Superior temporal gyrus (tissue), 1 donor: ENCODE measurements around the gene RYR2.
"Not testable (repeated sequence)": the region's sequence is repeated elsewhere in the genome, so short reads cannot be mapped to it uniquely, and the experiment has no call there.

Source experiments
- DNase-seq: peaks from one replicate; pipeline ENCODE4 v3.0.0-alpha.2; 2016; ENCODE audit errors: extremely low spot score

The RYR2 gene

DNA sequence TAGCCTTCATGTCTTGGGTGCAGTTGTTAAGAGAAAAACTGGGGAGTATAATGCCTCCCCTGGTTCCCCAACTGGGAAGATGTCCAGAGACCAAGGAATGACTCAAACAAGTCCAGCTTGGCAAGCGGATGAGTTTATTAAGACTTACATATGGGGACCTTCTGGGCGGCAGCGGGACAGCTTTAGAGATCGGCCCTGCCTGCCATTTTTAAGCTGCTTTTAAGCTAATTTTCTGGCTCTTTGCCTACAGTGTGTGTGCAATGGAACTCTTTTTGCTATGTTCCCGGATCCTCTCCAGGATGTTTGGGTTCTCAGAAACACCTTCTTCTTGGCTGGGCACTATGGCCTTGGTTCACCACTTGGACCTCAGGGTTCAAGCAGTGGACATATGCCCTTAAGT, 99.5 kb downstream of the RYR2 start:
- DNase-seq = no peak

DNA sequence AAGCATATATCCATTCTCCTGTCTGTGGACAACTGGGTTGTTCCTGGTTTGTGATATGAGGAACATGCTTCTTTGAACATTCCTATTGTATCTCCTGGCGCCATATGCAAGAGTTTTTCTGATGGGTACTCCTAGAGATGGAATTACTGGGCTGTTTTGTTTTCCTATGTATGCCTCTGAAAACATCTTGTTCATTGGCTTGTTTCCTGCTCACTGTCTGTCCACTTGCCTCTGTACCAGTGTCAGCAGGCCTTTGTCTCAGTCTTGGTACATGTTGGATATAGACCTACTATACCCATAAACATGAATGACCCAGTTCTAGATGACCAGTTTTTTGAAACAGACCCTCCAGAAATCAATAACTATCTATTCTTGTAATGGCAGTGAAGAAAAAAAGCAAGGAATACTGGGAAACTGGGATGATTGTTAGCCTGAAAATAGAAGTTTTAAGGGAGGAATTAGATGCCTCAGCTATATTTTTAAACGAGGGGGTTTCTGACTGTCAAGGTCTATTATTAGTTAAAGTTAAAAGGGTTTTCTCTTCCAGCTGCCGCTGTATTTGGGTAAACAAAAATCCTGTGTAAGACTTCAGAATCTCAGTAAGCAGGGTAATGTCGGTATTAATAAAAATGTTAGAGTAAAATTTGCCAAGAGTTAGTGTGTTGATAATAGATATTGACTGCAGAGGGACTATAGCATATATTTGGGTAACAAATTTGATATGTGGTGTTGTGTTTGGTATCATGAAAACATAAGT, 103.6 kb downstream of the RYR2 start:
- no peak for DNase-seq

DNA sequence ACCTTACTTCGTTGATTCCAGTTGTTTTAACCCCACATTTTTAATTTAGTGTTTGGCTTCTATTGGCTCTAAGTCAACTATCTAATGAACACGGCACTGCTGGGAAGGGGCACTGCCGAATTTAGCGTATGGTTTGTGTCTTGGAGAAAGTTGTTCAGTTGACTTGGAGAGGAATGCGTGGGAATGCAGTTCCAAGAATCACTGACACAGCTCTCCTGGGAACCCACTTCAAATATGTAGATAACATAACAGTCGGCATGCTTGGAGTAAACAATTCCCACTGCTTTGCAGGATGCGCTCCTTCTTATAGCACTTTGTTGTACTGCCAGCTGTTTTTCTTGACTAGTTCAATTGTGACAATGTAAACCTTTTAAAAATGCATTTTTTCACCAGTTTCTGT, 104.3 kb downstream of the RYR2 start:
- no peak for DNase-seq

DNA sequence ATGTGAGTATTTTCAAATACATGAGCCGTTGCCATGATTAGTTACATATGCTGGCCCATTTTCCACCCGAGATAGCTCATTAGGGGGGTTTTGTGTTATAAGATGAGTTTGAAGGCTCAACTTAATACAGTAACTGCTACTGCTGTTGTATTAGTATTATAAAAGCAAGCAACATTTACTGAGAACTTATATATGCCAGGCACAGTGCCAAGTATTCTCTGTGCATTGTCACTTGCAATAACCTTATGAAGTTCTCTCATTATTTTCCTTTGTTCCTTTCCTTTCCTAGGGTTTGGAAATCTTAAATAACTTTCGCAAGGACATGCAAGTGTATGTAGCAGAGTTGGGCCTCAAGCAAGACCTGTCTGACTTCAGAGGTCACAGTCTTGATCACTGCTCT, 107.9 kb downstream of the RYR2 start:
- no peak for DNase-seq

DNA sequence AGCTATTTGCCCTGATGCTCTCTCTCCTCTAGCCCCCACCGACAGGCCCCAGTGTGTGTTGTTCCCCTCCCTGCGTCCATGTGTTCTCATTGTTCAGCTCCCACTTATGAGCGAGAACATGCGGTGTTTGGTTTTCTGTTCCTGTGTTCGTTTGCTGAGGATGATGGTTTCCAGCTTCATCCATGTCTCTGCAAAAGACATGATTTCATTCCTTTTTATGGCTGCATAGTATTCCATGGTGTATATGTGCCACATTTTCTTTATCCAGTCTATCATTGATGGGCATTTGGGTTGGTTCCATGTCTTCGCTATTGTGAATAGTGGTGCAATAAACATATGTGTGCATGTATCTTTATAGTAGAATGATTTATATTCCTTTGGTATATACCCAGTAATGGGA, 110.0 kb downstream of the RYR2 start:
- not testable (repeated sequence) for DNase-seq

DNA sequence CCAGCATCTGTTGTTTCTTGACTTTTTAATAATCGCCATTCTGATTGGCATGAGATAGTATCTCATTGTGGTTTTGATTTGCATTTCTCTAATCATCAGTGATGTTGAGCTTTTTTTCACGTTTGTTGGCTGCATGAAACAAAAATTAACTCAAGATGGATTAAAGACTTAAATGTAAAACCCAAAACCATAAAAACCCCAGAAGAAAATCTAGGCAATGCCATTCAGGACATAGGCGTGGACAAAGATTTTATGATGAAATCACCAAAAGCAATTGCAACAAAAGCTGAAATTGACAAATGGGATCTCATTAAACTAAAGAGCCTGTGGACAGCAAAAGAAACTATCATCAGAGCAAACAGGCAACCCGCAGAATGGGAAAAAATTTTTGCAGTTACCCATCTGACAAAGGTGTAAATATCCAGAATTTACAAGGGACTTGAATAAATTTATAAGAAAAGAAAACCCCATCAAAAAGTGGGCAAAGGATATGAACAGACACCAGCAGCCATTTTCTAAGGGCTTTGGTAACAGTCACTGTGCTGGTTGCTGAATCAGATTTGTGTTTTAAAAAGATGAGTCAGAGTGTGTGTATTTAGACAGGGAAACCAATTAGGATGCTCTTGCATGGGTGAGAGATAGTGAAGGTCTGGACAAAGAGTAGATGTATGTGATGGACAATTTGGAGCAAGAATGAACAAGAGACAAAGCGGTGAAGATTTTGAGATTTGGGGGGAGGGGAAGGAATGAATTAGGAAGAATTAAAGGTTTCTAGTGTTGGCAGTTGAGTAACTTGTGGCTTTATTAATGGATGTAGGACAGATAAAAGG, 110.7 kb downstream of the RYR2 start:
- DNase-seq = no peak

DNA sequence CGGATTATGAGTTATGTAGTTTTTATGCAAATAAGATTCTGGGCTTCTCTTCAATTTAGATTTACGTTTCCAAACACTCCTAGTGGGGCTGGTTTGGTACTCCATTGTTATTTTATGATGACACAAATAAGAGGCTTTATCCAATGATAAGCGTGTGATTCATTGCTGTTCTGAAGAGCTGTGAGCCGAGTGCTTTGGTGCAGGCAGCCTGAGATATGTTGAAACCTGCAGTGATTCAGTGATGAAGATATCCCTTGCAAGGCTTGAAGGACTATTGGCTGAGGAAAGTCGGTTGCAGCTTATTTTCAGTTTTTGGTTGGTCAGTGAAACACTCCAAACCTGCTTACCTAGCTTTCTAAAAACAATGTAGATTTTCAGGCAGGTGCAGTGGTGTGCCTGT, 112.2 kb downstream of the RYR2 start:
- no peak for DNase-seq

DNA sequence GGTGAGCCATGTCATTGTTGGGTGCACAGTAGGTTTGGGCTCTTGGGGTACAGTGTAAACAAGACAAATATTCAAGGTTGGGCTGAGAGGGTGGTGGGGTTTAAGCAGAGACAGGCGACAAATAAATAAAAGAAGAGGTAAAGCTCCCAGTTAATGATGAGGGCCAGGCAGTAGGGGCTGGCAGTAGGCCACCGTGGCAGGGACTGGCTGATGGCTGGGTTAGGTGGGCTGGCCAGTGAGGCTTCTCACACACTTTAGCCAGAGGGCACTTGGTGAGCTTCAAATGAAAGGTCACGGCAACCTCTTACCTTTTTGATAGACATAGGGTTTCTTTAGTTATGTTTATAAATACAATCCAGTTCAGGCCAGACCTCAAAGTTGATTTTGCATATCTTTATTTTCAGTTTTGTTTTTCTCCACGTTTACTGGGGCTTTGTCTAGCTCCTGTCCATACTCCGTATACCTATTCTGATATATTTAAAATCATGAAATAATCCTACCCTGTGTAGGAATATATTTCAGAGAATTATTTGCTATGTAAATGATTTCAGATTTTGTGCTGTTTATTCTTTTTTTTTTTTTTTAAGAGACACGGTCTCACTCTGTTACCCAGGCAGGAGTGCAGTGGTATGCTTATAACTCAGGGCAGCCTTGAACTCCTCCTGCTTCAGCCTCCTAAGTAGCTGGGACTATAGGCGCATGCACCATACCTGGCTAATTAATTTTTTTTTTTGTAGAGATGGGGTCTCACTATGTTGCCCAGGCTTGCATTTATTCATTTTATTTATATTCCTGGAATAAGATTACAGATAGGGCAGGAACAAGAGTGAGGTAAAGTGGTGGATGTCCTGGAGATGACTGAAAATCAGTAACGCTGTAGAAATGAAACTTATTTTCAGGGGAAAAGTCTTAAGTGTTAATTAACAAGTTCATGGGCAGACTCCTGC, 122.7 kb downstream of the RYR2 start:
- no peak for DNase-seq

DNA sequence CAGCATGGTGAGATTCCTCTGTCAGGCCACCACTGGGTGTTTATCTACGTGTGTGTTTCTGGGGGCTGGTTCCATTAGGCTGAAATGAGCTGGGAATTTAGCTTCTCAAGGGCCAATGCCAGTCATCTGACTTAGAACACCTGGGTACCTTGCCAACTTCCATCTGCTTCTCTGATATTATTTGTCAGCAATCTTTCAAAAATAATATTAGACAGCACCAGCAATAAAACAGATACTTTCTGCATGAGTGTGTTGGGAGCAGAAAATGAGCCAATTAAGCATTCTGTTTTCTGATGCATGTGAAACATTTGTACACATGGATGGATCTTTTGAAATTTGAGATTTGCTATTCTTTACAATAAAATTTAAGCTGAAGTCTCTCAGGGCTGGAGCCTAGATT, 124.1 kb downstream of the RYR2 start:
- no peak for DNase-seq

DNA sequence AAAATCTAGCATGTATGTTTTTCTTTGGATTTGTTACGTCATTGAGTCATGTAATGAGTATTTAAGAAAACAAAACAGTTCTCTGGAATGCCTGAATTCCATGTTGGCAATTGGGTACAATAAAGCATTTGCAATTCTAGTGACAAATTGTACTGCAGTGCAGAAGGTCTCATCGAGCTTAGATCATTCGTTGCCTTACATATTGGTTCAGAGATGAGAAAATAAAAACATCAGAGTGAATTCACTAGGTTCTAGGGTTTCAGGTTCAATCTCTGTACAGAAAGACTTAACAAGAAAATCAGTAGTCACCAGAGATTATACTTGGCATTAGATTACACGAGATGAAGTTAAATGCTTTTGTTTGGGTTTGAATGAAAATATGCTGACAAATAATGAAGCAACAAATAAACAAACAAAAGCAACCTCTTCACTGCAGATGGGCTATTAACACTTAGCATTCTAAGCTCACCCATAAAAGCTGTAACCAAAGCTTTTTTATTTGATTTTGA, 124.7 kb downstream of the RYR2 start:
- DNase-seq = no peak

DNA sequence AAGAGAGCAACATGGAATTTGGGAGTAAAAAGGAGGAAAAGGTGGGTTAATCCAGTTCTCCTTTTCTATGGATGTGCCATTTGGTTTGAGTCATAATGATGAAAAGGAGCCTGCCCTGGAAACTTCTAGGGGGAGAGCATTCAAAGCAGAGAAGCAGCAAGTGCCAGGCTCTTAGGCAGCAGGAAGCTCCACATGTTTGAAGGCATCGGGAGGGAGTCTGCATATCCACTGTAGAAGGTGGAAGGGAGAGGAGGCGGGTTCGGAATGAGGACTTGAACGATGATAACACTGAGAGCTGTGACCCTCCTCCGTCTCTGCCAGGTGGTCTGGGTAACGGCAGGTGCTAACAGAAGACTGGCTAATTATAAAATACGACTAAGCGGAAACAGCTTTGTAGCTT, 128.2 kb downstream of the RYR2 start:
- no peak for DNase-seq

DNA sequence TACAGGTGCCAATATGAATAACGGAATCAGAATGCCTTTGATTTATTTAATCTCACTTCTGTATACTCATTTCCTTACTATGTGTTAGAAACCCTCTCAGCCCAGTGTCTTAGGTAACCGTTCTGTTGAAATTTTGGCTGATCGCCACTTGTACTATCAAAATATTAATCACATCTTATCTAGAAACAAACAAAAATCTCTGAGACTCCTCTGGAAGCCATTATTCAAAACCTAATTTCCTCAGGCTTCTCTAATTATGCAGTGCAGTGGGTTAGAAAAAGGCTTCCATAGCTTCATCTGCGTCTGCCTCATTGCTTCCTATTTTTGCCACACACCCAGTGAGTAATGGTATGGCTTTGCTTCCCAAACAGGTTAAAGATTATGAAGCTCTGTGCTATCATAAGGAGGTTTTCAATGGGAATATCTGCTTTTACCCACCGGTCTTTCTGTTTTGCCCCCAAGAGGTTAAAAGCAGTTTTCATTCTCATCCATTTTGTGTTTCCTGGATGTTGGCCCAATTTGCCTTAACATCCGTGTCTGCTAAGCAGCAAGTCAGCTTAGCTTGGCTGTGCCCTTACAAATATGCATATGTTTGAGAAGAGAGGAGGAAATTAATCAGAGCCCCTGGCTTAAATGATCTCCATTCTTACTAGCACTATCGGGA, 129.6 kb downstream of the RYR2 start:
- DNase-seq = no peak

DNA sequence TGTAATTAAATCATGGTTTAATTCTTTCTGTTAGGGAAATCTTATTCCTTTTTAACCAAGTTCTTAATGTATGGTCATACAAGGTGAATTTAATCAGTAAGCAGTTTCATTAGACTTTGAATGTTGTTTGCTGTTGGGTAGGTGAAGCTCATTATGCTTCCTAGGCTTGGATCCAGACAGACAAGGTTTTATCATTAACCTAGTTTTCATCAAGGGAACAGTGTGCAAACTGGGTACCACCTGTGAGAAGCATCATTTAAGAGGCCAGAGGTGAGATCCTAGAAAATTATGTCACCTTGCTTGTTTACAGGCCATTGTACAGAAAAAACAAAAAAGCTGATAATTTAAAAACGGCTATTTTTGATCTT, 130.1 kb downstream of the RYR2 start:
- DNase-seq = no peak

DNA sequence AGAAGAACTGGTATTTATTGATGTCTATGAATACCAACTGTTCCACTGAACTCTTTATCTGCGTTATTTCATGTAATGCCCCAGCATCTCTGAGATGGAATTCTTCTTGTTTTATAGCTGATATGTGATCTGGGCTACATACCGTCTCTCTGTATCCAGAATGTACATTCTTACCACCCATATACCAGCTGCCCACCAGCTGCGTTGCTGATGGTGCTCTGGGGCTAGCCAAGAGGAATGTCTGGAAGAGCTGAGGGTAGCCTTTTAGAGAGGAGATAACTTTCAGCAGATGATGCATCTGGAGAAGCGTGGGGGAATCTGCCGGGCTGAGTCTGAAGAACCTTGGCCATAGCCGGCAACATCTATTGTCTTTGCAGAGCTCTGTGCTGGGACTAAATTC, 137.5 kb downstream of the RYR2 start:
- no peak for DNase-seq

DNA sequence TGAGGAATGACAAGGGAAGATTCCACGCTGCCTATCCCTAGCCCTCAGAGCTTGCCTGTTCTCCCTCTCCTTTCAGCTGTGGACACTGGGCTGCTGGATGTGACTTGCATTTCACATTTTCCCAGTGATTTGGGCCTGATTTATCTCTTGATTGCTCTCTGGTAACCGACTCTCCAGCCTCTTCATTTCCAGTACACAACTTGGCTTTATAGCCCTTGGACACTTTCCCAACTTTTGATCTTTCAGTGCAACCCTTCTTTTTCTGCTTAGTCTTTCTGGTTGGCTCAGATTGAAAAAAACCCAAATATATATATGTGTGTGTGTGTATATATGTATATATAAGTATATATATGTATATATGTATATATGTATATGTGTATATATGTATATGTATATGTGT, 138.3 kb downstream of the RYR2 start:
- no peak for DNase-seq

DNA sequence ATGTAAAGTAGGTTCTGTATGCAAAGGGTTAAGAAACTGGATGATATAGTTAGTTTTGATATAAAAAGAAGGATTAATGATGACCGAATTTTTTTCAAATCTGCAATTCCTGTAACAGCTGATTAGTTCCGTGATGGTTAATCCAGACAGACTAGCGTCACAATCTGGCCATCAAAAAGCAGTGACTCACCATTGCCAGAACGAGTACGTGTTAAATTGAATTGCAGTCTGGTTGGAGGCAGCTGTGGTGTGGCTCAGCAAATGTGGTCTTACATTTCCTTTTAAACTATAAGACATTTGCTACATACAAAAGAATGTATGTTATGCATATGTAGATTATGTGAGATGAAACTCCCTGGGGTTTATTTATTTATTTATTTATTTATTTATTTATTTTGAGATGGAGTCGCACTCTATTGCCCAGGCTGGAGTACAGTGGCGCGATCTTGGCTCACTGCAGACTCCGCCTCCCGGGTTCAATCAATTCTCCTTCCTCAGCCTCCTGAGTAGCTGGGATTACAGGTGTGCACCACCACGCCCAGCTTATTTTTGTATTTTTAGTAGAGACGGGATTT, 139.8 kb downstream of the RYR2 start:
- no peak for DNase-seq

DNA sequence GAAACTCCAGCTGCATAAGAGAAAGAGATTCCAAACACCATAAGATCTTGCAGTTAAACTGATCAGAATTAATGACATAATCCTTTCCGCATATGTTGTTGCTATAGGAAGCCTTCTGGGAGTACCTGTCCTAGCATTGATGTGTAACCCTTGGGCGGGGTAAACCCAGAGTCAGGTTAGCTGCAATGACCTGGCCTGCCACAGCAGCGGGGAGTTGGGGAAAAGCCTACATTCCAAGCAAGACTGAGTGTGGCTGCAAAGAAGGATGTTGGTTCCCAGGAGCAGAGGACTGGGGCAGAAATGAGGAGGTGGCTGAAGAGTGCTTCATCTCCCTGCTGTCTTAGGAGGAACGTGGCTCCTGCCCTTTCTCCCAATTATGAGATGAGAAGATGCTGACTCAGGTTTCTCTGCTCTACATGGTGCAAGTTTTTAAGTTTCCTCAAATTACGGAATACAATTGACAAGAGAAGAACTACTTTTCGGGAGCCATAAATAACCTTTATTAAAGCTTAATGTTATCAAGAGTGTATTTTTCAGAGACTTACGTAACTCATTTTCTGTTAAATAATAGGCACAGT, 142.1 kb downstream of the RYR2 start:
- DNase-seq = no peak

DNA sequence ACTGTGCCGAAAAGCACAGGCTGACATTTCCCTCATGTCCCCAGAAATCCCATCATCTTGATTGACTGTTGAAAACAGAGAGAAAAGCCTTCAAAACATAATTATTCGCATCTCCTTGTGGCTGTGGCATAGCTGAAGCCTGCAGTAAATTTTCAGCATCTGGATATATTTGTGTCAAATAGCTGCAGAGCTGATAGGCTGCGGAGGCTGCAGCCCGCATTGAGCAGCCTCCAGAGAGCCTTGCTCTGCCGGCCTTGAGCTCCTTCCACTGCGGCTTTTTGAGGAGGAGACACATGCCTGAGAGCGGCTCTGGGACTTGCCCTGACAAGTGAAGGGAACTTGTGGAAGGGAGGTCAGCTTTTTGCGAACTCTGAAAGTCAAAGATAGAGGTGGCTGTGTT, 144.7 kb downstream of the RYR2 start:
- DNase-seq = no peak

DNA sequence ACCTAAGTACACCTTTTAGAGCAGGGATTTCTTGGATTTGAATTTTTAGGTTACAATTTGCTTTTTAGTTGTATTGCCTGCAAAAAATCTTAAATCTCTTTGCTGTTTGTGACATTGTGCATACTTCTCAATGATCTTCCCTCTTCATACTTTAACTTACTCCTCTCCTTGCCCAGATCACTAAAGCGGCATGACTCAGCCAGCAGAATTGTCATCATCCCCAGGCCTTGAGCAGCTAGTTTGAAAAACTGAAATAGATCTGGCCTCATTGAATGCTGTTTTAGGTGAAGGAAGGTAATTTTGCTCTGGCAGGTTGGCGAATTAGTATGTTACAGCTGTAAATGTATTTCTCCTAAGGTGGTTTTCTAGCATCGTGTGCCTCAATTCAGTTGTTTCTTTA, 145.9 kb downstream of the RYR2 start:
- DNase-seq = no peak

DNA sequence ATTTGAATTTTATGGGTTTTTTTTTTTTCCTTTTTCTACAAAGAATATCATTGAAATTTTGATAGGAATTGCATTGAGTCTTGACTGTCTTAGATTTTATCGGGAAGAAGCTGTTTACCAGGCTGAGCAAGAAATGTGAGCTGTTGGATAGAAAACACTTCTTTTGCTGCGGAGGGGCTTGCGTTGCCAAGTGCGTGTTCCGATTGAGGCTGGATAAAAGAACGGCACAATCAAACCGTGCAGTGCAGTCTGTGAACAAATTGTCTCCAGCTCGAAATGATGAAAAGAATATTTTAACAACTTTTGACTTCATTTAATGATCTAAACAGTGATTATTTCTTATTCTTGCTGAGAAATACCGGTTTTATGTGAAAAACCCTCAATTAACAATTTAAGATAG, 149.4 kb downstream of the RYR2 start:
- DNase-seq = no peak
